Endothelial cell of hepatic sinusoid (primary cell): Measurements from ENCODE around the gene POMT2.

Source experiments
- in situ Hi-C: cut with HindIII; loops from 2 replicates; pipeline ENCODE4 v1.10.0; 2017; ENCODE audit warnings: low sequenced_read_pairs

Gene POMT2

DNA sequence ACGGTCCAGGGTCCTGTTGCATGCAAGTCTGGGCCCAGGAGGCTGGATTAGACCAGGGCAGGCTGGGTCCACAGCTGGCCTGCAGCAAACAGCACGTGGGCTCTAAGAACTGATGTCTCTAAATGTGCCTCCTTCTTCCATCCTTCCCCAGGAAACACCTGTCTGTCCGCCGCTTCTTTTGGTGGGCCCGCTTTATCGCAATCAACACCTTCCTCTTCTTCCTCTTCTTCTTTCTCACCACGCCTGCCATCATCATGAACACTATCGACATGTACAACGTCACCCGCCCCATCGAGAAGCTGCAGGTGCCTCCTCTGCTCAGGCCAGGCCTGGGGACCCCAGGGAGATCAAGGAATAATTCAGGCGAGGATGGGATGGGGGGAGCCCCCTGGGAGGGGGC, 77.9 kb downstream of the POMT2 start:
- in situ Hi-C loops: no loop called here

DNA sequence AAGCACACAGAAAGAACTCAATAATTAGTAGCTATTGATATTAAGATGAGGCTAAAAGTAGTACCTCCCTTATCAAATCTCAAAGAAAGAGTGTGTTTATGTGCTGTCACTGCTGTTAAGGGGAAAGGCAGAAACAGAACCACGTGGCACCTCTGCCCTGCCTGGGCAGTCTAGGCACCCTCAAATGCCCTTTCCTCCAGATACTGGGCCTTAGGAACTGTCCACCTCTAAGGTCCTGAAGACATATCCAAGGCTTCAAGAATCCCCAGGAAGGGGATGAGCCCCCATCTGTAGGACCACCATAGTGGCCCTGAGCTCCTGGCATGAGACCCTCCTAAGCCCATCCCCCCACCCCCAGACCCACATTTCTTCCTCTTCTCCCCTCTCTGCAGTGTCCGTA, 78.7 kb downstream of the POMT2 start:
- in situ Hi-C loops: no loop called here

DNA sequence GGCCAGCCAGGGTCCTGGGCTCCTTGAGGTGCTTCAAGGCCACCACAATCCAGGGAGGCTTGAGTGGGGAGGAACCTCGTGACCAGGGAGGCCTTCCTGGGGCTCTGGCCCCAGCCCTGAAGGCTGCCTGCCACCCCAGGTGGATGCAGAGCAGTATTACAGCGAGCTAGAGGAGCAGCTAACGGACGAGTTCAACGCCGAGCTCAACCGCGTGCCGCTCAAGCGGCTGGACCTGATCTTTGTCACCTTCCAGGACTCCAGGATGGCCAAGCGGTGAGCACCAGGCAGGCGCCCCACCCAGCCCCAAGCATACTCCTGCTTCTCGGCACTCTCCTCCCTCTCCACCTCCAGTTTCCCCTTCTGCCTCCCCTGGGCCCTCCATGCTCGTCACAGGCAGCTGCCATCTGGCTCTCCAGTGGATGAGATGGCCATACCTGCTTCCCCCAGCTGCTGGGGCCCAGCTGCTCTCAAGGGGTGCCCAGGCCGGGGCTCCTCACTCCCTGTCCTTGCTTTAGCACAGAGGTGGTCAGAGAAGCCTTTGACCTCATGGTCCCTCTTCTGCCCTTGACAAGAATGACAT, 80.3 kb downstream of the POMT2 start:
- in situ Hi-C loops: no loop called here

DNA sequence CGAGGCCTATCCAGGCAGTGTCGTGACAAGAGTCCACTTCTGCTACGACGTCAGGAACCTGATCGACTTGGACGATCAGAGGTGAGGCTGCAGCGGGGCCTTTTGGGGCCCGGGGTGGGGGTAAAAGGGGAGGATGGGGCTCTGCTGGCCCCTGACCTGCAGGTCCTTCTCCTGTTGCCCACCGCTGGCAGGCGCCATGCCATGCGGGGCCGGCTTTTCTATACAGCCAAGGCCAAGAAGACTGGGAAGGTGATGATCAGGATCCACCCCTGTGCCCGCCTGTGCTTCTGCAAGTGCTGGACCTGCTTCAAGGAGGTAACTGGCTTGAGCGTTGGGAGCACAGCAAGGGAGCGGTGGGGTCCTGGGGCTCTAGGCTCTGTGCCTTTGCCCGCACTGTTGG, 81.3 kb downstream of the POMT2 start:
- in situ Hi-C loops: loop anchor here (5.0 kb wide), 1 partner anchor 42 kb away; no protein-coding TSS in a partner anchor

DNA sequence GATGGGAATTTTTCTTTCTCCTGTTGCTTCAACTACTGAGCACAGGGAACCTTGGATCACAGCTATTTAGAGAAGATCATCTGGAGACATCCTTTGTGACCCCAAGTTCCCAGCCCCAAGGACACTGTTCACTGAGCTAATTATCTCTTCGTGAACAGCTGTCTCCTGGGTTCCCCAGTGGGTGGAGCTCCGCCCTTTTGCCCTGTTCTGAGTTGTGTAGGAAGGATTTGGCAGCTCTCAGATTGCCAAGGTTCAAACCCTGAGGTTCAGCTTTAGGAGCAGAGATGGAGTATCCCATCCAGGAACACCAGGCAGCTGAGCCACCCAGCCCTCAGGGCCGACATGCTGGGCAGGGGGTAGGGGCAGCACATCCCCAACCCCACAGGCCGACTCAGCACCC, 81.7 kb downstream of the POMT2 start:
- in situ Hi-C loops: loop anchor here (5.0 kb wide), 1 partner anchor 42 kb away; no protein-coding TSS in a partner anchor

DNA sequence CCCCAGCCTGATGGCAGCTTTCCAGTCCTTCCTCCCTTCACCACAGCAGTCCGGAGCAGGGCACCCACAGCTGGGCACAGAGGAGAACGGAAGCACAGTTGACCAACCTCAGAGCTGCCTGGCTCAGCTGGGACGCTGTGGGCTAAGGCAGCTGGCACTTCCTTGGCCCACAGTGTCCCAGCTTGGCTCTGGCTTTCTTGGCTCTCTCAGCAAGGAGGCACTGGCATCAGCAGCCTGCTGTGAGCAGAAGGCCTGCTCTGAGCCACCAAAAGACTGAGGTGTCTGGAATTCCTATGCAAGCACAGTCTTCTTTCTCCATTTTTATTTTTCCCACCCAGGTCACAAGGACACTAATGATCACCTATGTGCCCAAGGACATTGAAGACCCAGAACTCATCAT, 82.3 kb downstream of the POMT2 start:
- in situ Hi-C loops: loop anchor here (5.0 kb wide), 1 partner anchor 41 kb away; no protein-coding TSS in a partner anchor

DNA sequence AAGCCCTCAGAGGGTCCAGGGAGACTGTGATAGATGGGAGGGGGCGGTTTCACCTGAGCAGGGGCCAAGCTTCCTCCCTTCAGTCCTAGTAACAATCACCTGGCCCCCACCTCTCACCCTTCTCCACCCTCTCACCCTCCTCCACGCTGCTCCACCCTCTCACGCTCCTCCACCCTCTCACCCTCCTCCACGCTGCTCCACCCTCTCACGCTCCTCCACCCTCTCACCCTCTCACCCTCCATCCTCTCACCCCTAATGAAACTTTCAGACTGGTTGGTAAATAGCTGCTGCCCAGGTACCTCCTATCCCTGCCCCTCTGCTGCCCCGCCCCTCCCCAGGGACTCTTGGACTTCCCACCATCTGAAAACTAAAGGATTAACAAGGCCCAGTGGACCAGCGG, 83.9 kb downstream of the POMT2 start:
- in situ Hi-C loops: loop anchor here (5.0 kb wide), 1 partner anchor 40 kb away; no protein-coding TSS in a partner anchor

DNA sequence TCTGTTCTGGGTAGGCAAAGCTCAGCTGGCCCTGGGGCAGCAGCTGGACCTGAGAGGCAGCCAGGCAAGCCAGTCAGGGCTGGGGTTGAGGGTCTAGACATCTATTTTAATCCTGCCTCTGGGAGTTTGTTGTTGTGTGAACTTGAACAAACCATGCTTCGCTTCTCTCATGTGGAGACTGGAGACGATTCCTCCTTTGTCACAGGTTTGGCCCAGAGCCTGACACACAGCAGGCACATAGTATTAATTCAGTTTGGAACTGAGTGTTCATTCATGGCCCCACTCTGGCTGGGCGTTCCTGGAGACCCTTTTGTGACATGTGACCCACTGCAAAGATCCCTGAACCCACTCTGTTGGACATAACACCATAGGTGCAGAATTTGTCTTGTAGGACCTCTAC, 89.0 kb downstream of the POMT2 start:
- in situ Hi-C loops: no loop called here

DNA sequence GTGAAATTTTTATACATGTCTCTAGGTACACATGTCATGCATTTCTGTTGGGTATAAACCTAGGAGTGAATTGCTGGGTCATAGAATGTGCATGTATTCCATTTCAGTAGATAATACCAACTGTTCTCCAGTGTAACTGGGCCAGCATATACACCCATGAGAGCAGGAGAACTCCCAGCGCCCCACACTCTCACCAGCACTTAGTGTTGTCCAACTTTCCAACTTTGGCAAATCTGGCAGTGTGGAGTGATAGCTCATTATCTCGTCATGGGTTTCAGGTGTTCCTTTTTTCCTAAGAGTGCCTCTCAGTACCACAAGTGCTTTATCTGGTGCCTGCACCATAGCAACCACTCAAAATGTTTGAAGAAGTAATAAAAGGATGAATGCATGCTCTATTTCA, 89.8 kb downstream of the POMT2 start:
- in situ Hi-C loops: no loop called here

DNA sequence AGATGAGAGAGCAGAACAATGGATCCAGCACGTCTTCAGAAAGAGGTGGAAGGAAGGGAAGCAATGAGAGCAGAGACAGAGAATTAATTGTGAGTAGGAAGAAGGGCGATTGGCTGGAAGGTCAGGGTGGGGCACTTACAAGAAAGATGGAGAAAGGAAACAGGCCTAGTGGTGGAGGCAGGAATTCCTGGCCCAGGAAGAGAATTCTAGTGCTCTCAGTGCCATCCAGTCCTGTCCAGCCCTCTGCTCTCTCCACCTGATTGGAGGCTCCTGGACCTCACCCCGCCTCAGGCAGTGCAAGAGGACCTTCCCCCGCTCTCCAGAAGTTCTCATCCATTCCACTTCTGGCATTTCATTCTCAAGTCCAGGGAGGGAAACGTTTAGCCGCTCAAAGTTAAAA, 92.6 kb downstream of the POMT2 start:
- in situ Hi-C loops: no loop called here

DNA sequence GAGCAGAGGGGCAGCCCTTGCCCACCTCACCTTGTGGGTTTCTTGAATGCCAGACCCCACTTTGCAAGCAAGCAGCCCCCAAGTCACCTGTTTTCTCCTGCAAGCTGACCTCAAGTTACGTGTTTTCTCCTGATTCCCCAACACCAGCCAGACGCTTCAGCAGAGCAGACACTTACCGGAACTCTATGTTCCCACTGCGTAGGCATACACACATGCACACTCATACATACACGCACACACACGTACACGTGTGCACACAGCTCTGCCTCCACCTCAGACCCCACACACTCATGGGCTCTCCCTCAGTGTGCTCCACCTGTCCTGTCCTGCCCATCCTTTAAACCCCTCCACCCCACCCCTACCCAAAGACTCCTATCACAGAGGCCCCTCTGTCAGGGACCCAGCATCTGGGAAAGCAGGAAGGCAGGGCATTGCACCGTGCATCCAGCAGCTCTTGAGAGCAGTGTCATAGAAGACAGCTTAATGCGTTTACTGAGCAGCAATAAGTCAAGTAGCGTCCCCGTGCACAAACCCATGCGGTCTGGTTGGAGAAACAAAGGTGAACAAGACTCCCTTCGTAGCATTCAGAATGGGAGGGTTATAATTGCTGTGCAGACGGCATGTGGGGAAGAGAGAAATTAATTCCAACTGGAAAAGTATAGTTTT, 94.7 kb downstream of the POMT2 start:
- in situ Hi-C loops: no loop called here

DNA sequence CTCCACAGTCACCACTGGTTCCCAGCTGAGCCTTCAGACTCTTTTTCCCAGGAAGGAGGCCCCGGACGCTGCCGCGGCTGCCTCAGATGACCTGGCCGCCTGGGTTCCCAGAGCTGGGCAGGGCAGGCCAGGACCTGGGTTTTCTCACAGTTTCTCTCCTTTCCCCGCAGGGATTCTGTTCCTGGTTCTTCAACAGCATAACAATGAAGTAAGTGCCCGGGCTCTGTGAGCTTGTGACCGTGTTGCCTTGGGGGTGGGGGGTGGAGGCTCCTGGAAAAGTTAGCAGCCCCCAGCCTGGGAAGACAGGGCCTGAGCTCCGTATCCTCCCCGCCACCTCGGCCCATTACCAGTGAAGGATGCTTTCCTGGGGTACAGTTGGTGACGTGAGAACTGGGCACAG, 95.4 kb downstream of the POMT2 start:
- in situ Hi-C loops: no loop called here
